ENCODE data around the gene SLC46A2.

DNA sequence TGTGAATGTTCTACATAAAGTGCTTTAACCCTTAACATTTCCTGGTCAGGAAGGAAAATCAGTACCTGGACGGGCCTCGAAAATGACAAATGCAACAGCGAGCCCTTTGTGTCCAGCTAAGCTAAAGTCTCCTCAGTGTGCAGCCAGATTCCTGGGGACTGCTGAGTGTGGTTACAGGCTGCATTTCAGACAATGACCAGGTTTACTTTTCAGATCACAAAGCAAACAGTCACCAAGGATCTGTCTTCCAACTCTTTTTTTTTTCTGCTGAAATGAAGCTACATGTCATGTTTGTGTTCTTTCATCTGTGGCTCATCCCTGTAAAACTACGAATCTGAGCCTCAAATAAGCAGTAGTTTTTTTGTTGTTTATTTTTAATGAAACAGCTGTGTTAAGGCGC is 20.8 kb downstream of the SLC46A2 start:
- no peak for TF ChIP-seq EZH2 (IDR thresholded peaks at IDR 0.05)
- TF ChIP-seq CTCF (IDR thresholded peaks at IDR 0.05 in 2 of 3, conservative IDR thresholded peaks at IDR 0.05 in 1 of 3; ENCODE audit: borderline replicate concordance in 1 of 3, insufficient read depth in 1 of 3, low read depth in 2 of 3, low read length in 2 of 3): no peak
- TF ChIP-seq ZFX (IDR thresholded peaks at IDR 0.05): no peak
- no peak for TF ChIP-seq EZH2phosphoT487 (IDR thresholded peaks at IDR 0.05; ENCODE audit: borderline replicate concordance)
- TF ChIP-seq SIN3A (IDR thresholded peaks at IDR 0.05; ENCODE audit: low read depth): no peak
- no peak for TF ChIP-seq YY1 (IDR thresholded peaks at IDR 0.05; ENCODE audit: extremely low read depth, insufficient replicate concordance, low read depth, low read length)
- TF ChIP-seq POLR2A (IDR thresholded peaks at IDR 0.05; ENCODE audit: borderline replicate concordance, extremely low read depth, insufficient read depth, insufficient read length): no peak
- no peak for TF ChIP-seq FOSL1 (IDR thresholded peaks at IDR 0.05; ENCODE audit: low read depth)
- no peak for TF ChIP-seq SRF (IDR thresholded peaks at IDR 0.05; ENCODE audit: low read depth)
- no peak for TF ChIP-seq POLR2AphosphoS5 (IDR thresholded peaks at IDR 0.05; ENCODE audit: low read depth, low read length)
- no peak for TF ChIP-seq JUND (IDR thresholded peaks at IDR 0.05)

Data from HCT116 (cell line).